ENCODE measurements around the gene KARS1. TPM values are rescaled to one million over a fixed set of nuclear protein-coding genes. Genes with fewer than 3 reads are reported as not detected.

Gene KARS1
- total RNA-seq, 1 donor from 2014 or later: 97.4 TPM

DNA sequence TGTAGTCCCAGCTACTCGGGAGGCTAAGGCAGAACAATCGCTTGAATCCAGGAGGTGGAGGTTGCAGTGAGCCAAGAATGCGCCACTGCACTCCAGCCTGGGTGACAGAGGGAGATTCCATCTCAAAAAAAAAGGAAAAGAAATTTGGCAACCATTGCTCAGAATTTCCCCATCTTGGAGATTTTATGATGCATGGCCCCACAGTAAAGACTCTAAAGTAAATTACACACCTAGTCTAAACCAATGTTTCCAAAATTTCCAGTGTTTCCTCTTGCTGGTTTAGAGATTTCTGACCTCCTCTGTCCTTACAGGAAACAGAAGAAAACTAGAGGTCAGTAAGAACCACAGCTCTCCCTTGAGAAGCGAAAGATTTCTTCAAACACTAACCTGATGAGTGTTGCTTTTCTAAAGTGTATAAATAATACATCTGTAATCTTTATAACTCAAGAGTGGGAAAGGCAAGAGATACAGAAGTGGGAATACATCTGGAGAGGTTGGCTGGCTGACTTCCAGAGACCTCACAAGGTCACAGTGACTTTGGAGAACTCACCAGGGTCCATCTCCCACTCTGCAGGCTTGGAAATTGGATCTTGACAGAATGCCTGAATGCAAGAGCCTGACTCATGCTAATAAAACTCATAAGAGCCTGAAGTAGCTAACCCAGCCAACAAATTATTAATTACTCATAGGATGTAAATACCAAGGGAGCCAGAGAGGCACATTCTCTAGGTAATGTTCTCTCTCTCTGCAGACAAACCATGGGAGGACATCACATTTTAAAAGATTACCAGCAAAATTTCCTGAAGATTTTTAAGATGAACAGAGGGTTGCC, 33.2 kb downstream of the KARS1 start:
- DNase-seq: no peak
- no peaks in the 10 kb centered on the region for H3K36me3 Mint-ChIP-seq (ENCODE audit: unreplicated experiment)
- H3K27ac Mint-ChIP-seq (ENCODE audit: unreplicated experiment): no peak overlapping the region
- peaks cover under 1% of the 10 kb centered on the region for H3K27me3 Mint-ChIP-seq (ENCODE audit: unreplicated experiment)
- no peak overlapping the region for H3K4me3 Mint-ChIP-seq (ENCODE audit: unreplicated experiment)
- TF ChIP-seq, protein P1, sequence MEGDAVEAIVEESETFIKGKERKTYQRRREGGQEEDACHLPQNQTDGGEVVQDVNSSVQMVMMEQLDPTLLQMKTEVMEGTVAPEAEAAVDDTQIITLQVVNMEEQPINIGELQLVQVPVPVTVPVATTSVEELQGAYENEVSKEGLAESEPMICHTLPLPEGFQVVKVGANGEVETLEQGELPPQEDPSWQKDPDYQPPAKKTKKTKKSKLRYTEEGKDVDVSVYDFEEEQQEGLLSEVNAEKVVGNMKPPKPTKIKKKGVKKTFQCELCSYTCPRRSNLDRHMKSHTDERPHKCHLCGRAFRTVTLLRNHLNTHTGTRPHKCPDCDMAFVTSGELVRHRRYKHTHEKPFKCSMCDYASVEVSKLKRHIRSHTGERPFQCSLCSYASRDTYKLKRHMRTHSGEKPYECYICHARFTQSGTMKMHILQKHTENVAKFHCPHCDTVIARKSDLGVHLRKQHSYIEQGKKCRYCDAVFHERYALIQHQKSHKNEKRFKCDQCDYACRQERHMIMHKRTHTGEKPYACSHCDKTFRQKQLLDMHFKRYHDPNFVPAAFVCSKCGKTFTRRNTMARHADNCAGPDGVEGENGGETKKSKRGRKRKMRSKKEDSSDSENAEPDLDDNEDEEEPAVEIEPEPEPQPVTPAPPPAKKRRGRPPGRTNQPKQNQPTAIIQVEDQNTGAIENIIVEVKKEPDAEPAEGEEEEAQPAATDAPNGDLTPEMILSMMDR (IDR thresholded peaks at IDR 0.05; ENCODE audit: partially characterized antibody, unreplicated experiment): no peak
- no peaks in the 10 kb centered on the region for H3K4me1 Mint-ChIP-seq (ENCODE audit: low read depth, unreplicated experiment)
- H3K9me3 Mint-ChIP-seq (ENCODE audit: unreplicated experiment): no peaks in the 10 kb centered on the region

DNA sequence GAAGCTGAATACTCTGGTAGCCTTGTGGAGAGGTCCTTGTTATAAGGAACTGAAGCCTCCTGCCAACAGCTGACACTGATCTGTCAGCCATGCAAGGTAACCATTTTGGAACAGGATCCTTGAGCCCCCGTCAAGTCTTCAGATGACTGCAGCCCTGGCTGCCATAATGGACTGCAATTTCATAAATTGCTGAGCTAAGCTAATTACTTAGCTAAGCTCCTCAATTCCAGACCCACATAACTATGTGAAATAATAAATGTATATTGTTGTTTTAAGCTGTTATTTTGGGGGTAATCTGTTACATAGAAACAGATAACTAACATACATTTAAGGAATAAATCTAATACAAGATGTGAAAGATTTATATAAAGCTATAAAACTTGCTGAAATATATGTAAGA, 41.0 kb downstream of the KARS1 start:
- H3K9me3 Mint-ChIP-seq (ENCODE audit: unreplicated experiment): no peaks in the 10 kb centered on the region
- H3K27ac Mint-ChIP-seq (ENCODE audit: unreplicated experiment): no peak overlapping the region
- no peaks in the 10 kb centered on the region for H3K4me1 Mint-ChIP-seq (ENCODE audit: low read depth, unreplicated experiment)
- TF ChIP-seq, protein P1 (IDR thresholded peaks at IDR 0.05; ENCODE audit: partially characterized antibody, unreplicated experiment): no peak
- H3K36me3 Mint-ChIP-seq (ENCODE audit: unreplicated experiment): peaks cover 11% of the 10 kb centered on the region
- H3K27me3 Mint-ChIP-seq (ENCODE audit: unreplicated experiment): peaks cover 2% of the 10 kb centered on the region
- H3K4me3 Mint-ChIP-seq (ENCODE audit: unreplicated experiment): no peak overlapping the region
- no peak for DNase-seq

DNA sequence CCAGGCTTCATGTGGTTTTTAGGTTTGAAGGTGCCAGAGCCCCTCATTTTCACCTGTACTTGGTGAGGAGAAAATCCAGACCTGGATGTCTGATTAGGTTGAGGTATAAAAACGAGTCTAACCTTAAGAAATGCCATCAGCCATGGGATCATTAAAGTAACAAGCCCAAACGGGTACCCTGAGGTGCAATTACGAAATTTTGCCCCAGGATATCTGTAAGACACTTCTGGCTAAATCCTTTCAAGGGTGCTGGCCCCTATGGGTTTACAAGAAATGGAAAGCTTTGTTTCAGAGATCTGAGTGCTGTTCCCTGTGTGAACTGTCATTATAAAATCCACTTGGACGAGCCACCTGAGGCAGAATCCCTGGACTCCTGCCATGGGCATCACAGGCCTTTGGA, 44.2 kb downstream of the KARS1 start:
- Mint-ChIP-seq H3K27me3 (ENCODE audit: unreplicated experiment) (peaks cover 2% of the 10 kb centered on the region), H3K27ac (ENCODE audit: unreplicated experiment) (no peak overlapping the region), H3K9me3 (ENCODE audit: unreplicated experiment) (no peaks in the 10 kb centered on the region), H3K36me3 (ENCODE audit: unreplicated experiment) (peaks cover 12% of the 10 kb centered on the region), H3K4me1 (ENCODE audit: low read depth, unreplicated experiment) (no peaks in the 10 kb centered on the region), H3K4me3 (ENCODE audit: unreplicated experiment) (no peak overlapping the region)
- TF ChIP-seq, protein P1 (IDR thresholded peaks at IDR 0.05; ENCODE audit: partially characterized antibody, unreplicated experiment): no peak
- DNase-seq: no peak

DNA sequence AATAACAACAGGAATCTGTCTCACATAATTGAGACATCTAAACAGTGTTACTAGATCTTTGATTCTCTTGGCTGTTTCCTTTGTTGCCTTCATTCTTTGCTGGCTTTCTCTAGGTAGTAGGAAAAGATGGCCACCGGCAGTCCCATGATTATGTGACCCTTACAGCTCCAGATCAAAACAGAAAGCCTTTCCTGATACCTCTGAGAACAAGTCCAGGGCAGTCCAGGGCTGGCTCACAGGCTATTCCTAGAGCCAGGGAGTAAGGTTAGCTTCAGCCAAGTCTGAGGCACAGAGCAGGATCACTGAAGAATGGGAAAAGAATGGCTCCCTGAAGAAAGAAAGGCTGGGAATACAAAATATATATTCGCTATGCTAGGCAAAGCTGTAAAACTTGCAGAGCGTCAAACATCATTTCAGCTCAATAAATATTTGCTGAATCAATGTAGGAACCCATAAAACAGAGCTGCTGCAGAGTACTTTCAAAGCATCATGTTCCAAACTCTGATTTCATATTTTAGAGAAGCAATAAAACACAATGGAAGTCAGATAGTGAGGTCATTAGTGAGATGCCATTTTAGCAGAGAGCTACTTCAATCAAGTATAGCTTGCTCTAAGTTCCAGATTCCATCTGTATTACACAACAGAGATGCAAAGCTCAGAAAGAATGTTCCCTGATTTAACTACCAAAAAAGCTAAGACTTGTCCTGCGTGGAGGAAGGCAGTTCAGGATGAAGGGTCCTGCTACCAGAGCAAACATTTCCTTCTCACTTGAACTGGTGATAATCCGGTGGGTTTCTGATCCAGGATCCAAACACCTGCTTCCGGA, 47.8 kb downstream of the KARS1 start:
- H3K9me3 Mint-ChIP-seq (ENCODE audit: unreplicated experiment): peaks cover 4% of the 10 kb centered on the region
- H3K27ac Mint-ChIP-seq (ENCODE audit: unreplicated experiment): no peak overlapping the region
- TF ChIP-seq, protein P1 (IDR thresholded peaks at IDR 0.05; ENCODE audit: partially characterized antibody, unreplicated experiment): no peak
- peaks cover 19% of the 10 kb centered on the region for H3K36me3 Mint-ChIP-seq (ENCODE audit: unreplicated experiment)
- H3K27me3 Mint-ChIP-seq (ENCODE audit: unreplicated experiment): peaks cover 2% of the 10 kb centered on the region
- H3K4me3 Mint-ChIP-seq (ENCODE audit: unreplicated experiment): no peak overlapping the region
- peaks cover 7% of the 10 kb centered on the region for H3K4me1 Mint-ChIP-seq (ENCODE audit: low read depth, unreplicated experiment)
- DNase-seq: no peak

All from glutamatergic neuron (in vitro differentiated cells).